Stimulated activated CD4-positive, alpha-beta T cell treated with anti-CD3 and anti-CD28 coated beads, Interleukin-12 subunit alpha, Interleukin-12 subunit beta, amount 100 ng/mL, for 24 hours (primary cell): ENCODE data around the gene EBNA1BP2.
"Not testable (repeated sequence)": the region's sequence is repeated elsewhere in the genome, so short reads cannot be mapped to it uniquely, and the experiment has no call there.

Source experiments
- DNase-seq, 2 experiments: peaks; one replicate each; pipeline ENCODE4 v3.0.0-alpha.2; 2020; ENCODE audit warnings: low read depth in 2 of 2

EBNA1BP2 gene, protein sequence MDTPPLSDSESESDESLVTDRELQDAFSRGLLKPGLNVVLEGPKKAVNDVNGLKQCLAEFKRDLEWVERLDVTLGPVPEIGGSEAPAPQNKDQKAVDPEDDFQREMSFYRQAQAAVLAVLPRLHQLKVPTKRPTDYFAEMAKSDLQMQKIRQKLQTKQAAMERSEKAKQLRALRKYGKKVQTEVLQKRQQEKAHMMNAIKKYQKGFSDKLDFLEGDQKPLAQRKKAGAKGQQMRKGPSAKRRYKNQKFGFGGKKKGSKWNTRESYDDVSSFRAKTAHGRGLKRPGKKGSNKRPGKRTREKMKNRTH

GRCh38 chr1:43171876-43172526 lies at the start of gene EBNA1BP2, which contains the start of gene CFAP57:
Gene EBNA1BP2, minus strand, starts transcription at chr1:43172290. Its CDS starts 172 bp downstream, at chr1:43172118.
Gene CFAP57, plus strand, starts transcription at chr1:43172330. Its CDS starts 424 bp downstream, at chr1:43172754.
- peak; percentile 88 to 92 for DNase-seq

DNA sequence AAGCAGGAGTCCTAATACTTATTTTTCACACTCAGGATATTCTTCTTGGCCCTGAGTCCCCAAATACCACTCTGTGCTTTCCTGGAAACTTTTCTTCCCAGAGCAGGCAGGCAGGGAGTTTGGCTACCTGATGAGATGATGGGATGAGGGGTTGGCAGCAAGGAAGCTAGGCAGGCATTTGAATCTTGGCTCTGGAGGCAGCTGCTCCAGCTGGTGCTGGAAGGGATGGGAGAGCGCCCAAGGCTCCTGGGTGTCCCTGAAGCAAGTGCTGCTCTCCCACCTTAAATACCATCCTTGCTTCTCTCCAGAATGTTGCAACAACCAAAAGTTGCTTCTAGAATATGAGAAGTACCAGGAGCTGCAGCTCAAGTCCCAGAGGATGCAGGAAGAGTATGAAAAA lies 49.7 kb upstream of the EBNA1BP2 start:
- no peak for DNase-seq

DNA sequence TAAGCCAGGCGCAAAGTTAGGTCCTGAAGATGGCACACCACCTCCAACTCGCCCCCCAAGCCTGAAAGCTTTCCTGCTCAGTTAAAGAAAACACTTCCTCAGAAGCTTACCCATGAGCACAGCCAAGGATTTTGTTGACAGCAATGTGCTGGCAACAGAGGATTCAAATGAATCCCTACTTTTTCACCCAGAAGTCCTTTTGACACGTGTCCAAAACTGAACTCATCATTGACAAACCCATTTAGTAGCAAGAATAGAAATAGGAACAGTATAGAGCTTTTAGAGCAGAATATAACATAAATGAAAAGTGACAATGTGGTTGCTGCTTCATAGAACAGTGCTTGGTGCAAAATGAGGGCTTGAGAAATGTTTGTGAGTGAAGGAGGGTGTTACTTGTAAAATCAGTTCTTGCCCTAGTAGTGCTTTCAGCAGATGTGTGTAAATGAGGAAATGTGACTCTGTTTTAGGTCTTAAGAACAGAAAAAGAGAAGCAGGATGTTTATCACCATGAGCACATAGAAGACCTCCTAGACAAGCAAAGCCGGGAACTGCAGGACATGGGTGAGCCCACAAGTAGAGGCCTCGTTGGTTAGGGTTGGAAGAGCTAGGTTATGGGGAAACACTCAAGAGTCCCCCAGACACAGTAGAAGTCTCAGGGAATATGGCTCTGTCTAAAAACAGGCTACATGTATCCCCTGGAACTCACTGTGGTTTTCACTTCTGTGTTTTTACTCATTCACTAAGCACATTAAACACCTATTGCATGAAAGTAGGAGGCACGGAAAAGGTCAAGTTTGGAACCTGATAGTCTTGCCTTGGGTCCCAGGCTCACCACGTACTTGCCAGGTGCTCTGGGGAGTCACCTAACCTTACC lies 49.1 kb upstream of the EBNA1BP2 start:
- no peak for DNase-seq

DNA sequence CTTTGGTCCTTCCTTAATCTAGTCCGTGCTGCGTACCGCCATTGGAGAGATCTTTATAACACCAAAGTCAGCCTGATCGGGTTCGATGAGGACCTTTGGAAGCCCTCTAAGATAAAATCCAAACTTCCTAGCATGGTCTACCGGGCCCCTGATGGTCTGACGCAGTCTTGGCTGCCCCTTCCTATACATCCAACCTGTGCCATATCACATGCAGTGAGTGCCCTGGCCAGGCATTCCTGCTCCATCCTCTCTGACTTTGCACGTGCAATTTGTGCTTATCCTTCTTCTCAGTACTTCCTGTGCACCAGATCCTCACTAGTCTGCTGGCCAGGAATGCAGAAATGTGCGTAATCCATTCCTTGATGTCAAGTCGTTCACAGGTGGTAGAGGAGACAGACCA lies 45.7 kb upstream of the EBNA1BP2 start:
- DNase-seq: no peak

- DNase-seq: no peak
Measured at GRCh38 chr1:43214501-43215444, 42.7 kb upstream of the EBNA1BP2 start.

GRCh38 chr1:43208277-43208676 lies 36.2 kb upstream of the EBNA1BP2 start:
- not testable (repeated sequence) for DNase-seq

- no peak for DNase-seq
Measured at GRCh38 chr1:43207229-43207853, 35.3 kb upstream of the EBNA1BP2 start.

GRCh38 chr1:43206600-43207228 lies 34.6 kb upstream of the EBNA1BP2 start:
- DNase-seq: no peak

- no peak for DNase-seq
Measured at GRCh38 chr1:43205671-43206070, 33.6 kb upstream of the EBNA1BP2 start.

DNA sequence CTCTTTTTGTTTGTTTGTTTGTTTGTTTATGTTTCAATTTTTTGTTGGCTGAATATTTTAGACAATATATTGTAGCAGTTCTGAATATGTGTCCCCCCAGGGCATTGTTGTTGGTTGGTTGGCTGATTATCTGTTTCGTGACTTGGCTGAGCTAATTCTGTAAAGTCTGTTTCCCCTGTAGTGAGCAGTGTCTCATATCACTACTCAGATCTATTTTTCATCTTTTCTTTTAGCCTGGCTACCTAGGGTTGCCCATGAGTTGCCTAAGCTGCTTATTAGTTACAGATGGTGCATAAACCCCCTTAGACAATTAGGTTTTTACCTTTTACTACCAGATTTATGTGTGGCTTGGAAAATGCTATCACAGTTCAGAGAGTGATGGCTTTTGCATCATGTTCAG lies 32.3 kb upstream of the EBNA1BP2 start:
- DNase-seq: no peak

GRCh38 chr1:43203859-43204258 lies 31.8 kb upstream of the EBNA1BP2 start:
- no peak for DNase-seq

DNA sequence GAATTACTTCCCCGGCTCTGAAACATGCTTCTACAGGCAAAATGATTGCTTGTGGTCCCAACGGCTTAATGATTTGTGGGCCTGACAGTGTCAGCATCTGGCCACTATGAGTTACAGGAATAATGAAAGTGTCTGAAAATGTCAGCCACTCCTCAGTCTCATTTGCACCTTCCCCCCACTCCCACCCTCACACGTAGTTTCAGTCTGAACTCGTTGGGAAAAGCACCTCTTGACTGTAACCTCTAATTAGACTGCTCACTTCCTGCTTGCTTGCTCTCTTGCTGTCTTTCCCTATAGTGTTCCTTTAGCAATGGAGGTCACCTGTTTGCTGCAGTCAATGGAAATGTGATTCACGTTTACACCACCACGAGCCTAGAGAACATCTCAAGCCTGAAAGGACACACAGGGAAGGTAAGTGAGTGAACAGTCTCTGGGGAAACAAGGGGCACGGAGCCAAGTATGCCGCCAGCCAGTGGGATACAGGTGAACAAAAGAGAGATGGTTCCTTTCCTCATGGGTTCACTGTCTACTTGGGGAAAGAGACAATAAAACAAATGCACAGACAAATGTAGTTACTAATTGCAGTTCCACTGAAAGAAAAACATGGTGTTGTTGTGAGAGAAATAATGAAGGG lies 27.1 kb upstream of the EBNA1BP2 start:
- no peak for DNase-seq

GRCh38 chr1:43197343-43198127 lies 25.4 kb upstream of the EBNA1BP2 start:
- no peak for DNase-seq

- no peak for DNase-seq
Measured at GRCh38 chr1:43194509-43194908, 22.4 kb upstream of the EBNA1BP2 start.

DNA sequence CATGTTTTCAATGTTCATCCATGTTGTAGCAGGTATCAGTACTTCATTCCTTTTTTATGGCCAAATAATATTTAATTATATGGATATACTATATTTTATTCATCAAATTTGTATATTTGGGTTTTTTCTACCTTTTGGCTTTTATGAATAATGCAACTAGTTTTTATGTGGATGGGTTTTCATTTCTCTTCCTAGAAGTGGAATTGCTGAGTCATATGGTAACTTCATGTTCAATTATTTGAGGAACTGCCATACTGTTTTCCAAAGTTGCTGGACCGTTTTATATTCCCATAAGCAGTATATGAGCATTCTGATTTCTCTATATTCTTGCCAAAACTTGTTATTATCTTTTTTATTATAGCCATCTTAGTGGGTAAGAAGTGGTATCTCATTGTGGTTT lies 16.0 kb upstream of the EBNA1BP2 start:
- no peak for DNase-seq

GRCh38 chr1:43184995-43185394 lies 12.9 kb upstream of the EBNA1BP2 start:
- no peak for DNase-seq

GRCh38 chr1:43184388-43184787 lies 12.3 kb upstream of the EBNA1BP2 start:
- DNase-seq: no peak

- no peak for DNase-seq
Measured at GRCh38 chr1:43177691-43178090, 5.6 kb upstream of the EBNA1BP2 start.

DNA sequence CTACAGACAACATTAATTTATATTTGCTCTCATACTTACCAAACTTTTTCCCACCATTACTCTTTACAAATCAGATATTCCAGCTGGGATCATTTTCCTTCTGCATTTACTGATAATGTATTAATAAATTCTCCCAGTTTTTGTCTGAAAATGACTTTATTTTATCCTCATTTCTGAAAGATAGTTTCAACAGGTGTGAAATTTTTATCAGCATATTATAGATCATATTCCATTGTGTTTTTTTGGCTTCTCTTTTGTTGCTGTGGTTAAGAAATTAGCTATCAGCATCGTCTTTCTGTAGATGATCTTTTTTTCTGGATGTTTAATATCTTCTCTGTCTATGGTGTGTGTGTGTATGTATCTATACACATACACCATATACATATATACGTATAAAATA lies 2.8 kb upstream of the EBNA1BP2 start:
- DNase-seq: no peak
